Neural progenitor cell (in vitro differentiated cells): ENCODE measurements around the gene C16orf82. TPM values are rescaled to one million over a fixed set of nuclear protein-coding genes. Genes with fewer than 3 reads are reported as not detected.

Experiments
- DNase-seq: peaks from one replicate; pipeline ENCODE4 v3.0.0-alpha.2; 2016; ENCODE audit warnings: low spot score
- H2AFZ ChIP-seq: fragments of 200-600 bp; sonication (generic); replicated peaks from 2 replicates; pipeline ENCODE4 v1.6.1; 2016; ENCODE audit warnings: antibody characterized with exemption
- H3F3A ChIP-seq: fragments of 200-600 bp; sonication (generic); 2 replicates; pipeline ENCODE4 v1.6.1; 2016; ENCODE audit warnings: antibody characterized with exemption, low read depth
- H3K27ac ChIP-seq: fragments of 200-600 bp; sonication (generic); 2 replicates; pipeline ENCODE4 v1.5.1; 2016; ENCODE audit warnings: mild to moderate bottlenecking
- H3K27me3 ChIP-seq: fragments of 200-600 bp; sonication (generic); 2 replicates; pipeline ENCODE4 v1.6.1; 2016; ENCODE audit warnings: mild to moderate bottlenecking, moderate library complexity
- H3K36me3 ChIP-seq: fragments of 200-600 bp; sonication (generic); 2 replicates; pipeline ENCODE4 v1.5.1; 2016
- H3K4me1 ChIP-seq: fragments of 200-600 bp; sonication (generic); 2 replicates; pipeline ENCODE4 v1.6.1; 2016; ENCODE audit warnings: mixed run types
- H3K4me2 ChIP-seq: fragments of 200-600 bp; sonication (generic); 2 replicates; pipeline ENCODE4 v1.6.1; 2016
- H3K4me3 ChIP-seq: fragments of 200-600 bp; sonication (generic); 2 replicates; pipeline ENCODE4 v1.5.1; 2016
- H3K79me2 ChIP-seq: fragments of 200-600 bp; sonication (generic); 2 replicates; pipeline ENCODE4 v1.6.1; 2016; ENCODE audit warnings: low read depth
- H3K9ac ChIP-seq: fragments of 200-600 bp; sonication (generic); 2 replicates; pipeline ENCODE4 v1.6.1; 2016
- H3K9me3 ChIP-seq: fragments of 200-600 bp; sonication (generic); 2 replicates; pipeline ENCODE4 v1.5.1; 2016; ENCODE audit warnings: low read depth
- H4K20me1 ChIP-seq: fragments of 200-600 bp; sonication (generic); 2 replicates; pipeline ENCODE4 v1.6.1; 2016; ENCODE audit warnings: low read depth
- H3K27ac Mint-ChIP-seq: 3 replicates; pipeline ENCODE4 v1.8.0; 2021; ENCODE audit warnings: mixed read lengths
- H3K27me3 Mint-ChIP-seq: 2 replicates; pipeline ENCODE4 v1.8.0; 2022; ENCODE audit warnings: low read depth, mild to moderate bottlenecking, inconsistent platforms, moderate library complexity, mixed read lengths; ENCODE audit not compliant: insufficient read depth
- H3K36me3 Mint-ChIP-seq: 3 replicates; pipeline ENCODE4 v1.8.0; 2021; ENCODE audit warnings: mixed read lengths
- H3K4me1 Mint-ChIP-seq: 3 replicates; pipeline ENCODE4 v1.8.0; 2021; ENCODE audit warnings: mixed read lengths
- H3K4me3 Mint-ChIP-seq: 3 replicates; pipeline ENCODE4 v1.8.0; 2021; ENCODE audit warnings: mild to moderate bottlenecking, moderate library complexity, mixed read lengths
- H3K9me3 Mint-ChIP-seq: 3 replicates; pipeline ENCODE4 v1.8.0; 2020; ENCODE audit warnings: mixed read lengths
- EZH2 ChIP-seq: fragments of 200-600 bp; sonication (generic); IDR thresholded peaks from 2 replicates; pipeline ENCODE4 v1.6.1; 2017; ENCODE audit warnings: antibody characterized with exemption, mild to moderate bottlenecking, moderate library complexity
- EZH2phosphoT487 ChIP-seq: fragments of 200-600 bp; sonication (generic); IDR thresholded peaks from 2 replicates; pipeline ENCODE4 v1.6.1; 2017; ENCODE audit warnings: antibody characterized with exemption
- total RNA-seq: library from RNA; depleted of rRNA; stranded (reverse); fragments of >200 nt; gene quantifications from 2 replicates; pipeline ENCODE4 v1.2.3, GENCODE V29; 2015; ENCODE audit warnings: low replicate concordance
- TF ChIP-seq, protein P1 (sequence below): fragments of 200-600 bp; sonication (generic); IDR thresholded peaks from 2 replicates; pipeline ENCODE4 v1.5.1; 2017; ENCODE audit warnings: antibody characterized with exemption, mild to moderate bottlenecking

Gene C16orf82
- total RNA-seq, 1 donor from 2014 or later, result 0.13 TPM

DNA sequence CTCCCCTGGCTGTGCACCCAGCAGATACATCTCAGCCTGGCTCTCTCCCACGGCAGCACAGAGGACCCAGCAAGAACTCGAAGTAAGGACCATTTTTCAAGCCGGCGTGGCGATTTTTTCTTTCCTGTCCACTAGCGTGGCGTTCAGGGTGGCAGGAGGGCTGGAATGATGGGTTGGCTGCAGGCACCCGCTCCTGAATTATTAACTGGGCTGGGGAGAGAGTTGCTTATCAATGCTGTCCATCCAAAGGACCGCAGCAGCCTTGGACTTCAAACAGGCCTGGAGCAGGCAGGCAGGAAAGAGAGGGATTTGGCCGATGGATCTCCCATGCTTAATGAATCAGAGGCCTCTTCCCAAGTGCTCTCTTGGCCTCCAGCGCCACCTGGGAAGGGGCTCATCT, 7.0 kb downstream of the C16orf82 start:
- TF ChIP-seq EZH2, result no peak
- TF ChIP-seq EZH2phosphoT487, result no peak
- TF ChIP-seq, protein P1, sequence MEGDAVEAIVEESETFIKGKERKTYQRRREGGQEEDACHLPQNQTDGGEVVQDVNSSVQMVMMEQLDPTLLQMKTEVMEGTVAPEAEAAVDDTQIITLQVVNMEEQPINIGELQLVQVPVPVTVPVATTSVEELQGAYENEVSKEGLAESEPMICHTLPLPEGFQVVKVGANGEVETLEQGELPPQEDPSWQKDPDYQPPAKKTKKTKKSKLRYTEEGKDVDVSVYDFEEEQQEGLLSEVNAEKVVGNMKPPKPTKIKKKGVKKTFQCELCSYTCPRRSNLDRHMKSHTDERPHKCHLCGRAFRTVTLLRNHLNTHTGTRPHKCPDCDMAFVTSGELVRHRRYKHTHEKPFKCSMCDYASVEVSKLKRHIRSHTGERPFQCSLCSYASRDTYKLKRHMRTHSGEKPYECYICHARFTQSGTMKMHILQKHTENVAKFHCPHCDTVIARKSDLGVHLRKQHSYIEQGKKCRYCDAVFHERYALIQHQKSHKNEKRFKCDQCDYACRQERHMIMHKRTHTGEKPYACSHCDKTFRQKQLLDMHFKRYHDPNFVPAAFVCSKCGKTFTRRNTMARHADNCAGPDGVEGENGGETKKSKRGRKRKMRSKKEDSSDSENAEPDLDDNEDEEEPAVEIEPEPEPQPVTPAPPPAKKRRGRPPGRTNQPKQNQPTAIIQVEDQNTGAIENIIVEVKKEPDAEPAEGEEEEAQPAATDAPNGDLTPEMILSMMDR, result no peak
- Histone ChIP-seq H3K4me1 (no peaks in the 10 kb centered on the region), H3K27me3 (no peaks in the 10 kb centered on the region), H2AFZ (no peak overlapping the region), H3K9ac (no peak overlapping the region), H3F3A (no peaks in the 10 kb centered on the region), H3K4me2 (no peak overlapping the region), H3K79me2 (no peaks in the 10 kb centered on the region), H3K9me3 (no peaks in the 10 kb centered on the region), H3K36me3 (no peaks in the 10 kb centered on the region), H3K27ac (no peak overlapping the region), H3K4me3 (no peak overlapping the region), H4K20me1 (no peaks in the 10 kb centered on the region)
- H3K27ac Mint-ChIP-seq, result no peak overlapping the region
- no peaks in the 10 kb centered on the region for H3K36me3 Mint-ChIP-seq
- H3K9me3 Mint-ChIP-seq, result peaks cover 8% of the 10 kb centered on the region
- peaks cover 6% of the 10 kb centered on the region for H3K4me1 Mint-ChIP-seq
- H3K4me3 Mint-ChIP-seq, result no peak overlapping the region
- H3K27me3 Mint-ChIP-seq, result peaks cover 6% of the 10 kb centered on the region
- DNase-seq, result no peak

DNA sequence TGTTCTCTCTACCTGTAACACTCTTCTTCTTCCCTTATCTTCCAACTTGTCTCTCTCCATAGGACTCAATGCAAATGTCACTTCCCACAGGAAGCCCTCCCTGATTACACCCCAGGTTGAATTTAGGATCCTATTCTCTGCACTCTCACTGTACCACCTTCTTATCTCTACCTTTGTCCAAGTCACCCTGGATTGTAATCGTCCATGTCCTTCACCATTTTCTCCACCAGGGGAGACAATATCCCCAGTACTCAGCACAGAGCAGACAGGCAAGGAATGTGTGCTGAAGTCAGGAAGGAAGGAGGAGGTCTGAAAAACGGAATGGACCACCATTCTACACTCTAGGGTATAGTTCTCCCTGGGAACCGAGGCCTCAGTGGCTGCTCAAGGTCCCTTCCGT, 14.2 kb downstream of the C16orf82 start:
- peak; percentile 48 for DNase-seq
- H2AFZ ChIP-seq, result peak overlapping the region; percentile 93
- no peaks in the 10 kb centered on the region for H3F3A ChIP-seq
- no peak overlapping the region for H3K4me3 ChIP-seq
- H3K9ac ChIP-seq, result no peak overlapping the region
- peaks cover 16% of the 10 kb centered on the region for H3K4me1 ChIP-seq
- Mint-ChIP-seq H3K4me1 (peaks cover 31% of the 10 kb centered on the region), H3K27ac (no peak overlapping the region), H3K9me3 (peaks cover 3% of the 10 kb centered on the region), H3K27me3 (peaks cover 9% of the 10 kb centered on the region), H3K4me3 (no peak overlapping the region), H3K36me3 (no peaks in the 10 kb centered on the region)
- H4K20me1 ChIP-seq, result no peaks in the 10 kb centered on the region
- H3K9me3 ChIP-seq, result no peaks in the 10 kb centered on the region
- no peak overlapping the region for H3K4me2 ChIP-seq
- no peaks in the 10 kb centered on the region for H3K27me3 ChIP-seq
- TF ChIP-seq EZH2phosphoT487 (no peak), EZH2 (no peak)
- TF ChIP-seq, protein P1, result peak; percentile 64
- no peaks in the 10 kb centered on the region for H3K79me2 ChIP-seq
- H3K27ac ChIP-seq, result no peak overlapping the region
- H3K36me3 ChIP-seq, result no peaks in the 10 kb centered on the region

DNA sequence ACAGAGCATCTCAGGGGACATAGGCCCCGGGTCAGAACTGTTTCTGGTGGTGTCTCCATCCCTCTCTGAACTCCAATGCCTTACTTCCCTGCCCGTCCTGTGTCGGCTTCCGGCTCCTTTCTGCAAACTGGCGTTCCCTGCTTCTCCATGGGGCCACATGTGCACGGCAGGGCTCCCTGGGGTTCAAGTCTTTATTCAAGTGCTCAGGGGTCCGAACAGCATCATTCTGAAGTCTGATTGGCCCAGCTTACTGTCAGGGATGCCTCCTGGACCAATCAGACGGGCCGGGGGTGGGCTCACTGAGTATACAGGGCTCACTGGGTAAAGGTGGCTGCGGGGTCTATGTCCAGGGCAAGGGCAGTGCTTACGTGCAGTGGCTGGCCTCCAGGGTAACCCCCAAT, 17.1 kb downstream of the C16orf82 start:
- no peaks in the 10 kb centered on the region for H3K36me3 Mint-ChIP-seq
- Histone ChIP-seq H3F3A (no peaks in the 10 kb centered on the region), H3K4me1 (peaks cover 16% of the 10 kb centered on the region), H3K36me3 (no peaks in the 10 kb centered on the region), H3K27ac (no peak overlapping the region), H4K20me1 (no peaks in the 10 kb centered on the region), H3K4me2 (peak overlapping the region; percentile 62), H3K4me3 (no peak overlapping the region), H3K79me2 (no peaks in the 10 kb centered on the region), H3K27me3 (no peaks in the 10 kb centered on the region), H3K9ac (no peak overlapping the region), H2AFZ (peak overlapping the region; percentile 80), H3K9me3 (no peaks in the 10 kb centered on the region)
- peaks cover 31% of the 10 kb centered on the region for H3K4me1 Mint-ChIP-seq
- peaks cover 13% of the 10 kb centered on the region for H3K27me3 Mint-ChIP-seq
- peak overlapping the region; percentile 46 for H3K4me3 Mint-ChIP-seq
- DNase-seq, result peak; percentile 77
- peak overlapping the region; percentile 85 for H3K27ac Mint-ChIP-seq
- H3K9me3 Mint-ChIP-seq, result no peaks in the 10 kb centered on the region
- TF ChIP-seq, protein P1, result no peak
- TF ChIP-seq EZH2phosphoT487 (no peak), EZH2 (no peak)
